Upper lobe of right lung (tissue), 1 donor: ENCODE measurements around the gene SLC6A18. TPM values are rescaled to one million over a fixed set of nuclear protein-coding genes. Genes with fewer than 3 reads are reported as not detected.

Source experiments
- ATAC-seq: fragments of 200-7000 bp; cut with Tn5 transposase; one replicate; pipeline ENCODE4 v1.9.1; 2020; ENCODE audit warnings: mild to moderate bottlenecking, moderate library complexity
- DNase-seq: peaks from one replicate; pipeline ENCODE4 v3.0.0-alpha.2; 2020
- H3K27ac ChIP-seq: fragments of 200-600 bp; one replicate; pipeline ENCODE4 v1.8.0; 2022
- H3K27me3 ChIP-seq: fragments of 200-600 bp; one replicate; pipeline ENCODE4 v1.8.0; 2022; ENCODE audit warnings: mild to moderate bottlenecking
- H3K36me3 ChIP-seq: fragments of 200-600 bp; one replicate; pipeline ENCODE4 v1.8.0; 2022
- H3K4me1 ChIP-seq: fragments of 200-600 bp; one replicate; pipeline ENCODE4 v1.8.0; 2022
- H3K4me3 ChIP-seq: fragments of 200-600 bp; one replicate; pipeline ENCODE4 v1.8.0; 2022; ENCODE audit warnings: mild to moderate bottlenecking
- H3K9me3 ChIP-seq: fragments of 200-600 bp; one replicate; pipeline ENCODE4 v1.8.0; 2022
- intact Hi-C: fragments of 100-400 bp; cut with DNase I; formaldehyde crosslinking; loops from one replicate; pipeline ENCODE4 v1.11.0; 2022
- total RNA-seq: library from RNA; stranded (reverse); fragmentation: NEBNext Ultra II Directional; extraction: Animal tissue kit (Norgen Biotek cat#: 25700); gene quantifications from one replicate; pipeline ENCODE4 v1.2.1, GENCODE V29; 2021
- TF ChIP-seq, protein P1 (sequence below): fragments of 200-600 bp; IDR thresholded peaks from one replicate; pipeline ENCODE4 v1.8.0; 2022; ENCODE audit warnings: antibody characterized with exemption
- donor health status: DM: no; HTN: yes; CAD: no; lungs with severe emphysema.

SLC6A18 gene
- total RNA-seq, 1 donor from 2014 or later, result not detected

DNA sequence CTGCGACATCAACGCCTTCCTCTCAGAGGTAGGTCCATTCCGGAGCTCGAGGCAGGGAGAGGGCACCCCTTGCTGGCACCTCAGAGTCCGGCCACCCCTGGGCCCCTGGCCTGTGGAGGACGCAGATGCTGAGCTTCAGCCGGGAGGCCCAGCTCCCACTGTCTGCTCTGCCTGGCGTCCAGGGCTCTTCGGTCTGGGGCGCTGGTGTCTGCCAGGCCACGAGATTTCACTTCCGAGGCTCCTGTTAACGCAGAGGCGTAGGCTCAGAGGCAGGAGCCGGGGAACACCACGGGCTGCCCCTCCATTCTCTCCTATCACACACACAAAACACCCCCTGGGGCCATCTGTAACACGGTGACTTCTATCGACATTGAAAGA, 8.3 kb upstream of the SLC6A18 start:
- intact Hi-C loops, result no loop called here
- no peaks in the 10 kb centered on the region for H3K9me3 ChIP-seq
- H3K4me3 ChIP-seq, result no peak overlapping the region
- H3K36me3 ChIP-seq, result no peaks in the 10 kb centered on the region
- H3K27ac ChIP-seq, result no peak overlapping the region
- H3K4me1 ChIP-seq, result no peaks in the 10 kb centered on the region
- DNase-seq, result no peak
- H3K27me3 ChIP-seq, result peaks cover 3% of the 10 kb centered on the region
- no peak for ATAC-seq
- TF ChIP-seq, protein P1, sequence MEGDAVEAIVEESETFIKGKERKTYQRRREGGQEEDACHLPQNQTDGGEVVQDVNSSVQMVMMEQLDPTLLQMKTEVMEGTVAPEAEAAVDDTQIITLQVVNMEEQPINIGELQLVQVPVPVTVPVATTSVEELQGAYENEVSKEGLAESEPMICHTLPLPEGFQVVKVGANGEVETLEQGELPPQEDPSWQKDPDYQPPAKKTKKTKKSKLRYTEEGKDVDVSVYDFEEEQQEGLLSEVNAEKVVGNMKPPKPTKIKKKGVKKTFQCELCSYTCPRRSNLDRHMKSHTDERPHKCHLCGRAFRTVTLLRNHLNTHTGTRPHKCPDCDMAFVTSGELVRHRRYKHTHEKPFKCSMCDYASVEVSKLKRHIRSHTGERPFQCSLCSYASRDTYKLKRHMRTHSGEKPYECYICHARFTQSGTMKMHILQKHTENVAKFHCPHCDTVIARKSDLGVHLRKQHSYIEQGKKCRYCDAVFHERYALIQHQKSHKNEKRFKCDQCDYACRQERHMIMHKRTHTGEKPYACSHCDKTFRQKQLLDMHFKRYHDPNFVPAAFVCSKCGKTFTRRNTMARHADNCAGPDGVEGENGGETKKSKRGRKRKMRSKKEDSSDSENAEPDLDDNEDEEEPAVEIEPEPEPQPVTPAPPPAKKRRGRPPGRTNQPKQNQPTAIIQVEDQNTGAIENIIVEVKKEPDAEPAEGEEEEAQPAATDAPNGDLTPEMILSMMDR, result no peak

DNA sequence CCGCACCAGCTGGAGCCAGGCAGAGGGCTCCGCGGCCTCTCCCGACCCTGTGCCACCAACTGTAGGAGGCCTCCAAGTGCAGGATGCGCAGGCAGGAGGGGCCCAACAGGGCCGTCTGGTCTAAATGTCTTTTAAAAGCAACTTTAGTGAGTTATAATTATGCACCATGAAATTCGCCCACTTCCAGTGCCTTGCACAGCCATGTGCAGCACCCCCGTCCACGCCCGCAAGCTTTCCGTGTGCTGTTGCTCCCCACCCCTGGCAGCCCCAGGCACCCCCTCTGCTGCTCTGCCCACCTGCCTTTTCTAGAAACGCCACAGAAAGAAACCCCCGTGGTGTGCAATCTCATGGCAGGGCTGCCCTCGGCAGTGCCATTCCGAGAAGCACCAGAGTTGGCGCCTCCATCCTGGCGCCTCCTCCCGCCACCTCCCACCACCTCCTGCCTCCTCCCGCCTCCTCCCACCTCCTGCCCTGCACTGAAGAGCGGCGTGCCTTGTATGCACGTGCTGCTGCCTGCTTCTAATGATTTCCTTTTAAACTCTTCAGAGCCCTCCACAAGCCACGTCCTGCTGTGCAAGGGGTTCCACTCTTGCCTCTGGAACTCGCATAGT, 7.5 kb upstream of the SLC6A18 start:
- Histone ChIP-seq H3K27ac (no peak overlapping the region), H3K27me3 (peaks cover 3% of the 10 kb centered on the region), H3K4me3 (no peak overlapping the region), H3K9me3 (no peaks in the 10 kb centered on the region), H3K36me3 (no peaks in the 10 kb centered on the region), H3K4me1 (no peaks in the 10 kb centered on the region)
- no peak for ATAC-seq
- TF ChIP-seq, protein P1, result no peak
- intact Hi-C loops, result no loop called here
- DNase-seq, result no peak

DNA sequence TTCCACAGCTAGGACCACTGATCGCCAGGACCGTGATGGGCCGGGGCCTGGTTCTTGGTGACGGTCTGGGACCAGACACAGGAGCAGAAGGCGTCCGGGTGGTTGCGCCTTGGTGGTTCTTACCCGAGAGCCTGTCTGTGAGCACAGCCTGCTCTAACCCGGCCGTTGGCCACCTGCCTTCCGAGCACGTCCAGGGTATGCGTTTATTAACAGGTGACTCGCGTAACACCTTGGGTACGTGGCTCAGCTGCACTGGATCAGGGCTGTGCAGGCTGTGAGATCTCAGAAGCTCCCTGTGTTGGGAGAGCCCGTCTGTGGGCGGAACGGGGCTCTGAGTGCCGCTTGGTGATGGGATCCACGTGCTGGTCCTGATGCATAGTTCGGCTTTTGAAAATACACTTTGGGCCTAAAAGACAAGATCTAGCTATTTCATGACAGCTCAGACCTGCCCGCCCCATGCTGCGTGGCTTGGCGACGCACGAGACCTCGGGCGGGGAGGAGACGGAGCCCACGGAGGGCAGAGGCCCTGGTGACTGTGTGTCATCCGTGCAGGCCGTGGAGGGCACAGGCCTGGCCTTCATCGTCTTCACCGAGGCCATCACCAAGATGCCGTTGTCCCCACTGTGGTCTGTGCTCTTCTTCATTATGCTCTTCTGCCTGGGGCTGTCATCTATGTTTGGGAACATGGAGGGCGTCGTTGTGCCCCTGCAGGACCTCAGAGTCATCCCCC, 6.7 kb upstream of the SLC6A18 start:
- DNase-seq, result no peak
- TF ChIP-seq, protein P1, result no peak
- ATAC-seq, result no peak
- peaks cover 3% of the 10 kb centered on the region for H3K27me3 ChIP-seq
- H3K36me3 ChIP-seq, result no peaks in the 10 kb centered on the region
- no peak overlapping the region for H3K27ac ChIP-seq
- H3K9me3 ChIP-seq, result no peaks in the 10 kb centered on the region
- H3K4me1 ChIP-seq, result no peaks in the 10 kb centered on the region
- intact Hi-C loops, result no loop called here
- H3K4me3 ChIP-seq, result no peak overlapping the region

DNA sequence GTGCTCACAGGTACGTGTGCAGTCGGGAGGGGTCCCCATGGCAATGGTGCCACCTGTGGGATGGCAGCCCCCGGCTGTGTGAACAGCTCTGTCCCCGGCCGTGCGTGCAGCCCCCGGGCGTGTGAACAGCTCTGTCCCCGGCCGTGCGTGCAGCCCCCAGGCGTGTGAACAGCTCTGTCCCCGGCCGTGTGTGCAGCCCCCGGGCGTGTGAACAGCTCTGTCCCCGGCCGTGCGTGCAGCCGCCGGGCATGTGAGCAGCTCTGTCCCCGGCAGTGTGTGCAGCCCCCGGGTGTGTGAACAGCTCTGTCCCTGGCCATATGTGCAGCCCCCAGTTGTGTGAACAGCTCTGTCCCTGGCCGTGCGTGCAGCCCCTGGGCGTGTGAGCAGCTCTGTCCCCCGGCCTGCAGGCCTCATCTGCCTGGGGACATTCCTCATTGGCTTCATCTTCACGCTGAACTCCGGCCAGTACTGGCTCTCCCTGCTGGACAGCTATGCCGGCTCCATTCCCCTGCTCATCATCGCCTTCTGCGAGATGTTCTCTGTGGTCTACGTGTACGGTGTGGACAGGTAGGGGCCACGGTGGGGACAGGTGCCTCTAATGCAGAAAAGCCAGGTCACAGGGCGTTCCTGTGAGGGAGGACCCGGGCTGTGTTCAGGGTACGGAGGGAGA, 5.9 kb upstream of the SLC6A18 start:
- Histone ChIP-seq H3K4me3 (no peak overlapping the region), H3K27me3 (peaks cover 3% of the 10 kb centered on the region), H3K36me3 (no peaks in the 10 kb centered on the region), H3K4me1 (no peaks in the 10 kb centered on the region), H3K27ac (no peak overlapping the region), H3K9me3 (no peaks in the 10 kb centered on the region)
- intact Hi-C loops, result no loop called here
- DNase-seq, result no peak
- ATAC-seq, result no peak
- TF ChIP-seq, protein P1, result no peak

DNA sequence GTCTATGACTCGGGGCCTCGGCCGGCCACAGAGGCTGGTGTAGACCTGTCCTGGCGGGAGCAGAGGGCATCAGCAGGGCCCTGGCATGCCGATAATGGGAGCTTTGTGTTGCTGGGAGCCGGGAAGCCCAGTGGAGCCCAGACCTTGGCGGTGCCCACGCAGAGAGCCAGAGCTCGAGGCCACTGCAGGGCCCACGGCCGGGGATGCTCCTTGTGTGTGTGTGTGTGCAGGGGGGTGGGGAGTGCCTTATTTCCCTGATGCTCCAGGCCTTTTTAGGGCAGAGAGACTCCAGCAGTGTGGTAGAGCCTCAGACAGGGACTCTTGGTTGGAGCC, 5.4 kb upstream of the SLC6A18 start:
- ATAC-seq, result no peak
- H3K27me3 ChIP-seq, result peaks cover 3% of the 10 kb centered on the region
- H3K36me3 ChIP-seq, result no peaks in the 10 kb centered on the region
- no peaks in the 10 kb centered on the region for H3K4me1 ChIP-seq
- TF ChIP-seq, protein P1, result no peak
- no peak for DNase-seq
- H3K27ac ChIP-seq, result no peak overlapping the region
- intact Hi-C loops, result no loop called here
- no peak overlapping the region for H3K4me3 ChIP-seq
- H3K9me3 ChIP-seq, result no peaks in the 10 kb centered on the region
